NCI-H446 treated with DMSO at 0.1 percent for 48 hours (cell line): ENCODE results near the gene GK2.

Experiments used
- DNase-seq: peaks from one replicate; lab custom pipeline; 2025; lab: John Stamatoyannopoulos, UW

Gene GK2

GRCh38 chr4:79408063-79408462 is at the start of gene GK2:
TSS of gene GK2 (minus strand) at chr4:79408228. CDS start at chr4:79408200, 28 bp downstream.
- no peak for DNase-seq

GRCh38 chr4:79455216-79455615 is 47.2 kb upstream of the GK2 start:
- peak; percentile 8 for DNase-seq

DNA sequence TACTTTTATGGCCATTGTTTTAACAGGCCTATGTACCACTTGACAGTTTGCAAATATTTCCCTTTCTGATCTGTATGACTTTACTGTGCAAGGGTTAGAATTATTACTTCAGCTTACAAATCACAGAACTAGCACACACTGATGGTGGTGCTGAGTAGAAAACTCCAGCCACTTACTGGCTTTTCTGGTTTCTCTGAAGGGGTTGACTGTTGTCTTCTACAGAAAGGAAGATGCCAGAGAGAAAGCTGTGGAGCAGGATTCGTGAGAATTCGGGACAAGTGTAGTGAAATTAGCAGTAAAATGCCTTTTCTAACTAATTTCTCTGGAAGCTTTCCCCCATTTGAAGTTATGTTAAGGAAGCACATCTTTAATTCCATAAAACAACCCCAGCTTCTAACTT is 46.6 kb upstream of the GK2 start:
- no peak for DNase-seq

- no peak for DNase-seq
Observed at GRCh38 chr4:79450053-79450452, 42.0 kb upstream of the GK2 start.

DNA sequence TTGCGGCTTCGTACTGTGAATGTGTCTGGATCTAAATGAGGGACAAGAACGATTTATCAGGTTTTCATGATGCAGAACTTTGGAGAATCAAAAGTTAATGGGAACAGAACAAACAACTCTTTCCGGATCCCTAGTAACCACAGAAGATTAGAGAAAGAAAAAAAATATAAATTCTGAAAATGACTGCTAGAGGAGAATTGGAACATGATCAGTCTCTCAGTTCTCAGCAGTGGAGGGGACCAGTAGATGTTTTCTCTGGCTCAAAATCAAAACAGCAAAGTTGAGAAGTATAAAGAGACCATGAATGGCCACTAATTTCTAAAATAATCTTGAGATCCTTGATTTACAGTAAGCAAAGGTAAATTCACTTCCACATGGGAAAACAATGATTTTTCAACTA is 38.1 kb upstream of the GK2 start:
- no peak for DNase-seq

- peak; percentile 79 for DNase-seq
Observed at GRCh38 chr4:79445371-79445781, 37.3 kb upstream of the GK2 start.

- DNase-seq, result no peak
Observed at GRCh38 chr4:79442422-79442821, 34.4 kb upstream of the GK2 start.

DNA sequence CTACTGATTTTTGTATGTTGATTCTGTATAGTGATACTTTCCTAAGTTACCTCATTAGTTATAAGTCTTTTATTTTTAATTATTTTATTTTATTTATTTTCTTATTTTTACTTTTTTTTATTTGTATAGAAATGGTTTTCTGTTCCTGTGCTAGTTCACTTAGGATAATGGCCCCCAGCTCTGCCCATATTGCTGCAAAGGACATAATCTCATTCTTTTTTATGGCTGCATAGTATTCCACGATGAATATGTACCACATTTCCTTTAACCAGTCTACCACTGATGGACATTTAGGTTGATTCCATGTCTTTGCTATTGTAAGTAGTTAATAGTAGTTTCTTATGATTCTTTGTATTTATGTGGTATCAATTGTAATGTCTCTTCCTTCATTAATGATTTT is 31.5 kb upstream of the GK2 start:
- no peak for DNase-seq

- no peak for DNase-seq
Observed at GRCh38 chr4:79431839-79432238, 23.8 kb upstream of the GK2 start.

DNA sequence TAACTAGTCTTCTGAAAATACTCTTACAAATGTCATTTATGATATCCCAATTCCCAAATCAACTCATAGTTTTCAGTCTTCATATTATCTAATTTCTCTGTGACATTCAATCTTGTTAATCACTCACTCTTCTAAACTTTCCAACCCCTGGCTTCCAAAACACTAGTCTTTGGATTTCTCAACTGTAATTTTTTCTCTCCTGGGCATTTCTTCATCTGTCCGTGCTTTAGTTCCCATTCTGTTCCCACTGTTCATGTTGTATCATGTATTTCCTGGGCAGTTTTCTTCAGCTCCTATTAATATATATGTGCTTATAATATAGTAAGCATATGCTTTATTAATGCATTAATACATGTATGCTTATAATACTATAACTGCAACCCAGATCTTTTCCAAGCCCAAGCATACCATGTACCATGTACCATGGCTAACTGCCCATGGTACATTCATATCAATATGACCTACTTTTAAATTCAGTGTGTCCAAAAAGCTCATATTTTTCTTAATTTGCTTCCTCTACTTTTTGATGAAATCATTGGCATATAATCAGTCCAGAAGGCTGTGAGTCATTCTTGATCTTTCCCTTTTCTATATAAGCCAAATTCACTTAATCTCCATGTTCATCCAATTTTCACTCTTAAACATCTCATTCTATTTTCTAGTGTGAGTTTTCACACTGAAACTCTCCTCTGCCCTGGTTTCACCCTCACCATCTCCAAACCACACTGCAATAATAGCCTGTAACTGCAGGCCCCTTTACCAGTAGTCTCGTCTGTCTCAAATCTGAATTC is 21.3 kb upstream of the GK2 start:
- DNase-seq, result peak; percentile 15

- no peak for DNase-seq
Observed at GRCh38 chr4:79426989-79427388, 19.0 kb upstream of the GK2 start.

DNA sequence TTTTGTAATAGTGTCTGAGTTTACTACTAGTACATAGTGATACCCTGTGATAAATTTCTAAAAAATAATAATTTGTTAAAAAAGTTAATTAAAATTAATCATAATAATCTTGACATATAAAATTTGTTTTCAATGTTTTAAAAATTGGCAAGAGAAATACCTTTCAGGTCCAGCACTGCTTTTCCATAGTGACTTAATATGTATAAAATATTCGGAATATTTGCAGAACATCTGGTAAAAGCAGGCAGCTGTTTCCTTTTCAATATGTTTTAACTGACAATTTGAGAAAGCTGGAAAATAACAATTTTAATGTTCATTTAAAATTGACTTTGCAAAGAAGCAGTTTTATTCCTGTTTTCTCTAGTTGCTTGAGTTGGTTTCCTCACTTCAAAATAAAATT is 17.6 kb upstream of the GK2 start:
- no peak for DNase-seq

DNA sequence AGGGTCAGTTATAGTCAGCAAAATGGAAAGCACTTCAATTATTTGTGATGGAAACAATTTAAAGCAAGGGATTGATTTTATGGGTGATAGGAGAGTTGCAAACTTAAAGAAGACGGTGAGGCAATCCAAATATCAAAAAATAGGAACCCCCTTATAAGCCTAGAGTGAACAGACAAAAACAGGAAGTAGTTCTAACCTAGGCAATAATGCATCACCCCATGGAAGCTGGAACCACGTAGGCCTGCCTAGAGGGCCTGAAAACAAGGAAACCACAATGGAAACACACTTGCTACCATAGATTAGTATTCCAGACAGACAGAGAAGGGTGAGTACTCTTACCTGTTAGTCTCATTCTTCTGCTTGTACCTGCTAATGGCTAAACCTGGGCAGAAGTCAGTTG is 13.5 kb upstream of the GK2 start:
- no peak for DNase-seq

DNA sequence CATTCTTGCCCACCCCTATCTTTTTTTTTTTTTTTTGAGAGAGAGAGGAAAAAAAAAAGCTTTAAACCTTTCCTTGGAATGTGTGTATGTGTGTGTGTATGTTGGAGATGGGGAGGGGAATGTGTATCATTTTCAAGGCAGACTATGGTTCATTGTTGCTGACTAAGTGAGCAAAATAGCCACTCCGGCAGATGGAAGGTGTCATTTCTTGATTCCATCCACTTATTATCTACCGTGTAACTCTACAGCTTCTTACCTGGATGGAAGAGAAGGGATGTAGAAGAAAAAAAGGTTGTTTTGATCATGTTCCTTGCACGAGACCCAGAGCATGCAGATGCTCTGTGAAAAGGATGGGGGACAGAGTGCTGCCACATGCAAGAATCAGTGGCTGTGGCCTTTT is 5.9 kb upstream of the GK2 start:
- DNase-seq, result no peak

GRCh38 chr4:79413032-79413885 is 5.2 kb upstream of the GK2 start:
- peak; percentile 62 for DNase-seq

DNA sequence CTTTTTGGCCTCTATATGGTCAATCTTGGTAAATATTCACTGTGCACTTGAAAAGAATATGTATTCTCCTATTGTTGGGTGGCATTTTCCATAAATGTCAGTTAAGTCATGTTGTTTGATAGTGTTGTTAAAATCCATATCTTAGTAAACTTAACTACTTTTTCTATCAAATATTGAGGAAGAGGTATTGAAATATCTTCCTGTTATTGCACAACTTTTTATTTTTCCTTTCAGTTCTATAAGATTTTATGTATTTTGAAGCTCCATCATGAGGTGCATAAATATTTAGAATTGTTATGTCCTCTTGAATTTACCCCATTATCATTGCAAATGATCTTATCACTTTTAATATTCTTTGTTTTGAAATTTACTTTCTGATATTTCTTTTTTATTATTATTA is 3.4 kb downstream of the GK2 start:
- DNase-seq, result no peak

DNA sequence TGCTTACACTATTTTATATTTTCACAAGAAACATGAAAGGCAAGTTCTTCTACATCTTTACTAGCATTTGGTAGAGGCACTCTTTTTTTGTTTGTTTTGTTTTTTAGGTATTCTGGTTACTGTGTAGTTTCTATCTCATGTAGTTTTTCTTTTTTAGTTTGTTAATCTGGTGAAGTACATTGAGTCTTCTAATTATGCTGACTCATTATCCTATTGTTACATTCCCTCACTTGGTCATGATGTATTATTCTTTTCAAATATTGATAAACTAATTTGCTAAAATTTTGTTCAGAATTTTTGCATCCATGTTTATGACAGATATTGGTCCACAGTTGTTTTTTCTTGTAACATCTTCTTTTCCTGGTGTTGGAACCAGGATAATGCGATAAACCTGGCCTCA is 4.7 kb downstream of the GK2 start:
- DNase-seq, result no peak

GRCh38 chr4:79402332-79402851 is 5.6 kb downstream of the GK2 start:
- no peak for DNase-seq

DNA sequence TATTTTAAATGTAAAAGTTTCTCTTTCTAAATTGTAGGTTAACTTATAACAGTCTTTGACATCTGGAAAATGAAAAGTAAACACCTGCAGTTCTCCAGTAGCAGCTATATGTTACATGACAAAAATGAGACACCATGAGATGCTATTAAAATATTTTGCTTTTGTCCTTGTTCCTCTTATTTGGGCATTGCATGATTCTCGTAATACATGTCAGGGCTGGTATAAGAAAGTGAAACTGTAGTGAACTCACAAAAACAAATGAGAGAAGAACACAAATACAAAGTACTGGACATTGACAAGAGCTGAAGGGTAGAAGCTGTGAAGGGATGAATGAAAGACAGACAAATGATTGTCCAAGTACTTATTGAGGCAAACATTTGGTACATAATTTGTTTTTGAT is 9.0 kb downstream of the GK2 start:
- no peak for DNase-seq

GRCh38 chr4:79397951-79398350 is 10.1 kb downstream of the GK2 start:
- no peak for DNase-seq

DNA sequence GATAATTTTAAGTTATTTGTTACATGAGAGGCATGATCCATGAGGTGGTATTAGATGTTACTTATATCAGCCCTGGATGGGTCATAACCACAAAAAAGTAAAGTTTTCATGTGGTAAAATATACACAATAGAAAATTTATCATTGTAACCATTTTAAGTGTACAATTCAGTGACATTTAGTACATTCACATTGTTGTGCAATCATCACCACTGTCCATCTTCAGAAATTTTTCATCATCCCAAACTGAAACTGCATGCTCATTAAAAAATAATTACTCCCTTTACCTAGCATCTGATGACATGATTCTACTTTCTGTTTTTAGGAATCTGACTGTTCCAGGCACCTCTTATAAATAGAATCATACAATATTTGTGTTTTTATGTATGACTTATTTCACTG is 11.2 kb downstream of the GK2 start:
- DNase-seq, result no peak

DNA sequence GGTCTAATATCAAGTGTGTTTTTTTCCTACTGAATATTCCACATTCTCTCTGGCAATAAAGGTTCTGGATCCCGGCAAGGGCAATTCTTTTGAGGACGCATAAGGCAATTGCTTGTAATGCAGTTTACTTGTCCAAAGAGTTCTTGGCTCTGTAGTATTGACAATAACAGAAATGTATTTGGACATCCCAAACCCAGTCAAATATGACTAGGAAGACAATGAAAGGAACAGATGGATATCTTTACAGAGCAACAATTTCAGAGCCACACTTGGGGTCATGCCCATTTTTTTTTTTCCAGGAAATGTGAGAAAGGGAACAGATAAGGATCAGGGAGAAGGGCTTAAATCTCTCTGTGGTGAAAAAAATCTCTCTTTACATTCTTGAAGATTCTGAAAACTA is 12.2 kb downstream of the GK2 start:
- peak; percentile 45 for DNase-seq

- DNase-seq, result no peak
Observed at GRCh38 chr4:79390890-79391289, 17.1 kb downstream of the GK2 start.
